Measurements from ENCODE around the gene MEPCE. TPM values are rescaled to one million over a fixed set of nuclear protein-coding genes. Genes with fewer than 3 reads are reported as not detected.
A peak's percentile ranks its signal among the peaks of the same experiment; 100 is the strongest.

MEPCE gene
- total and polyA plus RNA-seq, 2 of the 8 experiments (the other 6 are each of a cell fraction or from before 2014, with no cell fraction given), result 22.8 to 48.8 TPM

DNA sequence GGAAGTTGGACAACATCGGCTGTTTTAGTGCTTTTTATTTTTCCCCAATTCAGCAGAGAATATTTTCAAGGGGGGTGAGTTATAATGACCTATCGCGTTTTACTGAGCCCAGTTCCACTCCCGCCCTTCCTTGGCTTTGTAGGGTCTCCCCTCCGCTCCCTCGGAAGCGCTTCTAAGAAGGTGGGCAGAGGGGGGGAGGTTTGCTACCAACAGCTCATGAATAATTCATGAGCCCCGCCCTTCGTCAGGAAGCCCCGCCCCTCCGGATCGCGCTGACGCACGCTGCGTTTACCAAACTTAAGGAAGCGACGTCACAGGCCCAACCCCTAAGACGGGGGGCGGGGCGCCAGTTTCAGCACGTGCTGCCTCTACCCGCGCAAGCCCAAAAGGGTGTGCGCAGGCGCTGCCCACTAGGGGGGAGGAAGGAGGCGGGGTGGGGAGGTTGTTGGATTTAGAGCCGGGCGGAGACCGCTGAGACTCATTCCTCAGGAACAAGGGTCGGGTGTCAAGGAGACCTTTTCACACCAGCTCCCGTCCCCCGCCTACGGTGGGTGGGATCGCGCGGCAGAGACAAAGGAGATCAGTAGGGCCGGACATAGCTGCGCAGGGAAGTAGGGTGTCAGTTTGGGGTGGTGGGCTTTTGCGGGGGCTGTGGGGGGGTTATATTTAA is 529 bp upstream of the MEPCE start (continued):
- TF ChIP-seq, protein P1, sequence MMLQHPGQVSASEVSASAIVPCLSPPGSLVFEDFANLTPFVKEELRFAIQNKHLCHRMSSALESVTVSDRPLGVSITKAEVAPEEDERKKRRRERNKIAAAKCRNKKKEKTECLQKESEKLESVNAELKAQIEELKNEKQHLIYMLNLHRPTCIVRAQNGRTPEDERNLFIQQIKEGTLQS (IDR thresholded peaks at IDR 0.05; ENCODE audit: insufficient read depth, low read depth, low read length), result 0 out of 2 replicates have a peak, but pooled peaks have one; percentile 56
- TF ChIP-seq BRCA1 (IDR thresholded peaks at IDR 0.05; ENCODE audit: low read depth, low read length), result no peak
- TF ChIP-seq CEBPB (IDR thresholded peaks at IDR 0.05; ENCODE audit: low read depth, low read length), result no peak
- TF ChIP-seq SUZ12 (IDR thresholded peaks at IDR 0.05; ENCODE audit: low read length), result no peak
- no peak for TF ChIP-seq BCL11A (IDR thresholded peaks at IDR 0.05; ENCODE audit: low read depth in 2 of 2, low read length in 2 of 2)
- no peak; a peak in 2 of 4 replicates for TF ChIP-seq SIN3A (conservative IDR thresholded peaks at IDR 0.05 in 1 of 2, IDR thresholded peaks at IDR 0.05 in 1 of 2; ENCODE audit: low read depth in 1 of 2, low read length in 2 of 2)
- TF ChIP-seq CHD1 (IDR thresholded peaks at IDR 0.05; ENCODE audit: low read depth, low read length), result peak; percentile 36
- TF ChIP-seq JUN (IDR thresholded peaks at IDR 0.05; ENCODE audit: low read depth, low read length), result no peak
- no peak for TF ChIP-seq CBX8 (IDR thresholded peaks at IDR 0.05; ENCODE audit: borderline replicate concordance, low read depth, low read length)
- no peak for TF ChIP-seq KDM5A (IDR thresholded peaks at IDR 0.05; ENCODE audit: low read length)
- no peak for TF ChIP-seq HDAC6 (IDR thresholded peaks at IDR 0.05; ENCODE audit: low read depth, low read length)
- peak; percentile 91 for TF ChIP-seq TBP (IDR thresholded peaks at IDR 0.05; ENCODE audit: low read depth, low read length)
- no peak for TF ChIP-seq MAFK (IDR thresholded peaks at IDR 0.05; ENCODE audit: low read depth, low read length)
- TF ChIP-seq JUND (IDR thresholded peaks at IDR 0.05; ENCODE audit: low read length), result no peak
- peak; percentile 86 for TF ChIP-seq TAF7 (optimal IDR thresholded peaks at IDR 0.05; ENCODE audit: borderline replicate concordance, low read depth, low read length)
- 0 out of 2 replicates have a peak, but pooled peaks have one; percentile 46 for TF ChIP-seq GTF2F1 (IDR thresholded peaks at IDR 0.05; ENCODE audit: borderline replicate concordance, low read depth, low read length)

Measured in H1 (cell line).